Lower leg skin (tissue), 3 donors: ENCODE measurements around the gene USP34.

Source experiments
- POLR2A ChIP-seq, 2 donors: fragments of 450-650 bp; IDR thresholded peaks; one replicate each; pipeline ENCODE4 v1.6.1; 2016 to 2017; ENCODE audit warnings: antibody characterized with exemption in 2 of 2, mild to moderate bottlenecking in 1 of 2, moderate library complexity in 1 of 2
- TF ChIP-seq, protein P1 (sequence below), 3 donors: fragments of 450-650 bp; IDR thresholded peaks; one replicate each; pipeline ENCODE4 v1.5.1; 2016; ENCODE audit warnings: antibody characterized with exemption in 3 of 3, mild to moderate bottlenecking in 3 of 3, moderate library complexity in 2 of 3

DNA sequence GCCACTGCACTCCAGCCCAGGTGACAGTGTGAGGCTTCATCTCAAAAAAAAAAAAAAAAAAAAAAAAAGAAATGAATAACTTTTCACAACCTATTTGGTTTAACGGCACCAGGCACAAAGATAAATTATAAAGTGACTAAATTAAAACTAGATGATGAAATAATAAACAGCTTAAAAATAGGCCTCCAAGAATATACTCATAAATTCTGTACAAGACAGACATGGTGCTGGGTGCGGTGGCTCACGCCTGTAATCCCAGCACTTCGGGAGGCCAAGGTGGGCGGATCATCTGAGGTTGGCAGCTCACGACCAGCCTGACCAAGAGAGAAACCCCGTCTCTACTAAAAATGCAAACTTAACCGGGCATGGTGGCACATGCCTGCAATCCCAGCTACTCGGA lies 19.7 kb downstream of the USP34 start:
- TF ChIP-seq POLR2A (IDR thresholded peaks at IDR 0.05), result no peak
- TF ChIP-seq, protein P1, sequence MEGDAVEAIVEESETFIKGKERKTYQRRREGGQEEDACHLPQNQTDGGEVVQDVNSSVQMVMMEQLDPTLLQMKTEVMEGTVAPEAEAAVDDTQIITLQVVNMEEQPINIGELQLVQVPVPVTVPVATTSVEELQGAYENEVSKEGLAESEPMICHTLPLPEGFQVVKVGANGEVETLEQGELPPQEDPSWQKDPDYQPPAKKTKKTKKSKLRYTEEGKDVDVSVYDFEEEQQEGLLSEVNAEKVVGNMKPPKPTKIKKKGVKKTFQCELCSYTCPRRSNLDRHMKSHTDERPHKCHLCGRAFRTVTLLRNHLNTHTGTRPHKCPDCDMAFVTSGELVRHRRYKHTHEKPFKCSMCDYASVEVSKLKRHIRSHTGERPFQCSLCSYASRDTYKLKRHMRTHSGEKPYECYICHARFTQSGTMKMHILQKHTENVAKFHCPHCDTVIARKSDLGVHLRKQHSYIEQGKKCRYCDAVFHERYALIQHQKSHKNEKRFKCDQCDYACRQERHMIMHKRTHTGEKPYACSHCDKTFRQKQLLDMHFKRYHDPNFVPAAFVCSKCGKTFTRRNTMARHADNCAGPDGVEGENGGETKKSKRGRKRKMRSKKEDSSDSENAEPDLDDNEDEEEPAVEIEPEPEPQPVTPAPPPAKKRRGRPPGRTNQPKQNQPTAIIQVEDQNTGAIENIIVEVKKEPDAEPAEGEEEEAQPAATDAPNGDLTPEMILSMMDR (IDR thresholded peaks at IDR 0.05), result no peak
